GM18498 (cell line): Measurements from ENCODE around the gene NAA60.
"Not testable (repeated sequence)": the region's sequence is repeated elsewhere in the genome, so short reads cannot be mapped to it uniquely, and the experiment has no call there.

Source experiments
- ATAC-seq: cut with Tn5 transposase; IDR thresholded peaks from one replicate; pipeline ENCODE4 v1.9.1; 2021; ENCODE audit warnings: mild to moderate bottlenecking, moderate library complexity; ENCODE audit not compliant: unreplicated experiment

NAA60 gene

GRCh38 chr16:3481696-3482658, 38.5 kb downstream of the NAA60 start:
- ATAC-seq, result no peak

- no peak for ATAC-seq
These were observed 39.3 kb downstream of the NAA60 start for GRCh38 chr16:3482659-3483241.

GRCh38 chr16:3484318-3485096, 41.0 kb downstream of the NAA60 start:
- ATAC-seq, result no peak

- no peak for ATAC-seq
These were observed 41.7 kb downstream of the NAA60 start for GRCh38 chr16:3485097-3485745.

- no peak for ATAC-seq
These were observed 42.5 kb downstream of the NAA60 start for GRCh38 chr16:3485821-3486505.

GRCh38 chr16:3486506-3487215, 43.2 kb downstream of the NAA60 start:
- no peak for ATAC-seq

- no peak for ATAC-seq
These were observed 44.3 kb downstream of the NAA60 start for GRCh38 chr16:3487521-3488410.

GRCh38 chr16:3488801-3489200, 45.3 kb downstream of the NAA60 start:
- ATAC-seq, result no peak

- ATAC-seq, result no peak
These were observed 47.6 kb downstream of the NAA60 start for GRCh38 chr16:3490911-3491629.

- no peak for ATAC-seq
These were observed 48.9 kb downstream of the NAA60 start for GRCh38 chr16:3492356-3492755.

- ATAC-seq, result no peak
These were observed 51.0 kb downstream of the NAA60 start for GRCh38 chr16:3494386-3494973.

- no peak for ATAC-seq
These were observed 51.7 kb downstream of the NAA60 start, which contains the start of gene C16orf90 for GRCh38 chr16:3495176-3495575. C16orf90 (minus strand) TSS chr16:3495489; CDS start chr16:3495421, 68 bp downstream.

GRCh38 chr16:3496386-3496785, 52.9 kb downstream of the NAA60 start:
- ATAC-seq, result no peak

GRCh38 chr16:3497771-3498170, 54.3 kb downstream of the NAA60 start:
- ATAC-seq, result no peak

GRCh38 chr16:3498988-3499387, 55.5 kb downstream of the NAA60 start:
- ATAC-seq, result no peak

GRCh38 chr16:3501412-3501761, 57.9 kb downstream of the NAA60 start:
- not testable (repeated sequence) for ATAC-seq

- ATAC-seq, result no peak
These were observed 58.4 kb downstream of the NAA60 start for GRCh38 chr16:3501783-3502400.
